NCI-H1105 (cell line): ENCODE results near the gene CARM1.
A peak's percentile ranks its signal among the peaks of the same experiment; 100 is the strongest.
"Not testable (repeated sequence)": the region's sequence is repeated elsewhere in the genome, so short reads cannot be mapped to it uniquely, and the experiment has no call there.

Source experiments
- DNase-seq: peaks from one replicate; lab custom pipeline; 2025; lab: John Stamatoyannopoulos, UW

CARM1 gene

DNA sequence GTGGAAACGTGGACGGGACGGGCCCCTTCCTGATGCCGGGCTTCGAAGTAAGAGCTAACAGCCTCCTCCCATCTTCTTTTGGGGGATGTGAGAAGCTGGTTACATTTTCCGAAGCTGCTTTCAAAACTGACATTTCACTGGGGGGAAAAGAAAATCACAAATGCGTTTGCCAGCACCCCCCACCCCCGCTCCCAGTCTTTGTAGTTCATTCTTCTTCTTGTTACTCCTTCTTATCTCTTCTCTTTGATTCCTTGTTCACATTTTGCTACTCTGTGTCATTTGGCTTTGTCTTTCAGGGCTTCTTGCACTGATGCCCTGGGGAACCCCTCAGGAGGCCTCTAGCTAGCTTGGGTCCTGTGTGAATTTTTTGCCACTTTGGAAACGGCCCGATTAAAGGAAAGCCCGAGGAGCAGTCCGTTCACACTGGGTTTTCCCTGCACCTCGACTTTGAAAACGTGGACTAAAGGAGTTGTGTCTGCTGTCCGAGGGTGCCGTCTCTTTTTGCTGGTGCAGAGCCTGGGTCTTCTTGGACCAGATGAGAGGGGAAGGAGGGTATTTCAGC, 1.3 kb downstream of the CARM1 start:
- DNase-seq, result no peak

DNA sequence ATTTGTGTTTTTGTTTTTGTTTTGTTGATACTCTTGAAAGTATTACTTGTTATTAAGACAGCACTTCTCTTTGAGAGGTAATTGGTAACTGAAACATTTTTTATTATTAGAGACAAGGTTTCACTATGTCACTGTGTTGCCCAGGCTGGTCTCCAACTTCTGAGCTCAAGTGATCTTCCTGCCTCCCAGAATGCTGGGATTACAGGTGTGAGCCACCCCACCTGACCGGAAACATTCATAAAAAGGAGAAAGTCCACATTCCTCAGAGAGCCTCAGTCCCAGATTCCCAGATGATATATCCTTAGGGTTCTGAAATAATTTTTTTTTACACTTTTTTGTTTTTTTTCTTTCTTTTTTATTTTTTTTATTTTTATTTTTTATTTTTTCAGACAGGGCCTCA, 2.7 kb downstream of the CARM1 start:
- DNase-seq, result no peak

- no peak for DNase-seq
These were observed 5.3 kb downstream of the CARM1 start for GRCh38 chr19:10876459-10877240.

- not testable (repeated sequence) for DNase-seq
These were observed 6.3 kb downstream of the CARM1 start for GRCh38 chr19:10877608-10878007.

- DNase-seq, result no peak
These were observed 6.9 kb downstream of the CARM1 start for GRCh38 chr19:10878253-10878652.

DNA sequence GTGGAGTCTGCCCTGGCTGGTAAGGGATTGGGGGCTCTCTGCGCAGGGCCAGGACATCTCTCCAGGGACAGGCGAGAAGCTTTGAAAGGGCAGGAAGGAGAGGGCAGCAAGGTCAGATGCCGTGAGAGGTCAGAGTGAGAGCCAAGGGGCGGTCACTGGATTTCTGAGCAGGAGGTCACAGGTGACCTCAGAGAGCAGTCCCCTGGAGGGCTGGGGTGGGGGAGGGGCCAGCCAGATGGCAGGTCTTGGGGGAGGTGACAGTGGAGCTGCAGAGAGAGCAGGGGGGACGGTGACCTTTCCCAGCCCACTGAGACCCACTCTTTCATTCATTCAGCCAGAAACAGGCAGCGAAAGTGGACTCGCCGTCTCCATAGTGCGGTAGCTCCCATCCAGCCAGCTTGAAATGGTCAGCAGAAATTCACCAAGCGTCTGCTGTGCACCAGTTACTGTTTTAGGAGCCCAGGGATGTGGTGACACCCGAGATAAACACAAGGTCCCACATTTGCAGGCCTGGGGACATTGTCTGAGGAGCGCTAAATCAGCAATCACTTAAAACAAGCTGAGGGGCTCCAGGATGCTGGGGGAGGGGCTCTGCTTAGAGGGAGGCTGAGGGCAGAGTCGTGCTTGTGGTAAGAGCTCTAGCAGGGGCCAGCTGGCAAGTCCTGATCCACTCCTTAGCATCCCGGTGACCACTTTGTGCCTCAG, 10.2 kb downstream of the CARM1 start:
- DNase-seq, result no peak

- no peak for DNase-seq
These were observed 10.7 kb downstream of the CARM1 start for GRCh38 chr19:10882108-10882457.

DNA sequence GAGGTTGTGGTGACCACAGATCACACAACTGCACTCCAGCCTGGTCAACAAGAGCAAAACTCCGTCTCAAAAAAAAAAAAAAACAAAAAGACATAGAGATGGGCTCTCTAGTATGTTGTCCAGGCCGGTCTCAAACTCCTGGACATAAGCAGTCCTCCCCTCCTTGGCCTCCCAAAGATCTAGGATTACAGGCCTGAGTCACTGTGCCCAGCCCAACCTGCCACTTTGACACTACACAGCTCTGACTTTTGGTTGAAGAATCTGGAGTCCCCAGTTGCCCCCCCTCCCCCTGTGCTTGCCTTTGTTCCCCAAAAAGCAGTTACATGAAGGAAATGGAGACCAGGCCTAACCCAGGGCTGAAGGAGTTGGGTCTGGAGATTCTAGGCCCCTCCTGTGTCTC, 12.9 kb downstream of the CARM1 start:
- no peak for DNase-seq

GRCh38 chr19:10885201-10886169, 14.1 kb downstream of the CARM1 start:
- DNase-seq, result no peak

GRCh38 chr19:10887616-10888367, 16.4 kb downstream of the CARM1 start:
- DNase-seq, result no peak

DNA sequence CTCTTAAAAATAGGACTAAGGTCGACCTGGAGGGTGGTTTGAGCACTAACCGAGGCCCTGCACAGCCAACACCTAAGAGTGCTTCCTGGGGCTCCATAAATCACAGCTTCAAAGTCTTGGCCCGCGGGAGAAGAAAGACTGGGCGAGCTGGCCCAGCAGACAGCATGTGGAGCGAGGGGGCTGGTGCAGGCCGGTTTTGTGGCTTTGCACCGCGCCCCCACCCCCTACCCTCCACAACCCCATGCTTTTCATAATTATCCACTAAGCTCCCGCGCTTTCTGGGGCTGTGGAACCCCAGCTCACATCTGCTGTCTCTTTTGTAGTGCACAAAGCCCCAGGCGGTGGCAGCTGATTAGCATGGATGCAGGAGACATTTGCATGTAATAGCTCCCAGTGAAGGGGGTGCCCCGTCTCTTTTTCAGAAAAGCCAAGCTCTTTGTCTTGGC, 17.1 kb downstream of the CARM1 start:
- DNase-seq, result no peak

DNA sequence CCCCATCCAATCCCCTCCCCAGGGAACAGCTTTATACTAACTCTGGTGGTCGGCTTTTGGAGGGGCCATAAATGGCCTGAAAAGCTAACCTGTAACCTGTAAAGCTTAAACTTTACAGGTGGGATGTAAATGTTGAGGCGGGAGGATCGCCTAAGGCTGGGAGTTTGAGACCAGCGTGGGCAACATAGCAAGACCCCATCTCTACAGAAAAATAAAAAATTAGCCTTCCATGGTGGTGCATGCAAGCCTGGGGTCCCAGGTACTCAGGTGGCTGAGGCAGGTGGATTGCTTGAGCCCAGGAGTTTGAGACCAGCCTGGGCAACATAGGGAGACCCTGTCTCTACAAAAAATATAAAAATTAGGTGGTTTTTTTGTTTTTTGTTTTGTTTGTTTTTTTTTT, 18.5 kb downstream of the CARM1 start:
- no peak for DNase-seq

- DNase-seq, result no peak
These were observed 20.2 kb downstream of the CARM1 start for GRCh38 chr19:10891405-10892086.

DNA sequence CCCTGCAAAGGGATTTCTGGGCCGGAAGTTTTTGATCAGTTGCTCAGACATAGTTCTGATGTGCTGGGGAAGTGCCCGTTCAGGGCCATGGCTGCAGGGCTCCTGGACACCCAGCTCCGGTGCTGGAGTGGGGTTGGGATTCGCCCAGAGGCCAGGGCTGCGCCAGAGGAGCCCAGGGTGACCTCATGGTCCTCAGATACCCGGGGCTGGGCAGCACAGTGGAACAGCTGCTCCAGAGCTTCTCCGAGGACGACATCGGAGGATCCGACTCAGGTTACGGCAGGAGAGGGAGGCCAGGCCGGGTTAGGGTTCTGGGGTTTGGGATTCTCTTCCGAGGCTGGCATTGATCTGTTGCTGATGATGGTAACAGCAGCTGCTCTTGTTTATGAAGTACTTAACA, 20.9 kb downstream of the CARM1 start:
- no peak for DNase-seq

DNA sequence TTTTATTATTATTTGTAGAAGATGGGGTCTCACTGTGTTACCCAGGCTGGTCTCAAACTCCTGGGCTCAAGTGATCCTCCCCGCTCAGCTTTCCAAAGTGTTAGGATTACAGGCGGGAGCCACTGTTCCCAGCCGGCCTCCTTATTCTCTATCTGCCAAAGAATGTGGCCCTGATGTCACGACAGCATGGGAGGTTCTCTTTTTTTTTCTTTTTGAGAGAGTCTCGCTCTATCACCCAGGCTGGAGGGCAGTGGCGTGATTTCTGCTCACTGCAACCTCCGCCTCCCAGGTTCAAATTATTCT, 23.5 kb downstream of the CARM1 start:
- no peak for DNase-seq

GRCh38 chr19:10895363-10895762, 24.0 kb downstream of the CARM1 start:
- no peak for DNase-seq

DNA sequence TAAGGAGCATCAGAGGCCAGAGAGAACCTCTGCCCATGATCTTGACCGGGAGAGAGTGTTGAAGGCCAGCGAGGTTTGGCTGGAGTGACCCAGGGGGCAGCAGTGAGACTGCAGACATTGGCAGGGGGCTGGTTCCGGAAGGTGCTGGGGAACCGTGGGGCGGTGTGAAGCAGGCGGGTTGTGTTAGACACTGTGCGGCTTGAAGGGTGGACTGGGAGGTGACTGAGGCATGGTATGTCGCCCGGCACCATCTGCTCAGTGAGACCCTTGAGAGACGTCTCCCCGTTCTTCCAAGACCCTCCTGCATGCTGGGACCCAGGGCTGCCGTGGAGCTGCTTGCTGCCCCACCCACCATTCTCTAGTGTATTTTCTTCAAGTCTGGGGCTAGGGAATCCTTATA, 24.6 kb downstream of the CARM1 start:
- DNase-seq, result no peak

GRCh38 chr19:10896851-10897526, 25.6 kb downstream of the CARM1 start:
- no peak for DNase-seq

DNA sequence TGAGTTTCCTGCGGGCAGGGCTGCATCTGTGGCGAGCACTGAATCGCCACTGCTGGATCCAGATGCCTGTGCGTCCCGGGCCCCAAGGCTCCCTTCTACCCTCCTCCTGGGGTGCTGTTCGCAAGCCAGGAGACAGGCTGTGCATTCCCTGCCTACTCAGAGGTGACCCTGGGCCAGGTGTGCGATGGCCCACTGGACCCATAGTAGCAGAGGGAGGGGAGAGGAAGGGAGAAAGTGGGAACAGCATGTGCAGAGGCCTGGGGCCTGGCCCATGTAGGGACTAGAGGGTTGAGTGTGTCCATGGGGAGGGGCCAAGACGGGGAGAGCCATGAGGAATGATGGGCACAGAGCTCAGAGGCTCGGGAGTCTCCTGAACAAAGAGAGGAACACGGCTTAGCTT, 27.3 kb downstream of the CARM1 start:
- no peak for DNase-seq

DNA sequence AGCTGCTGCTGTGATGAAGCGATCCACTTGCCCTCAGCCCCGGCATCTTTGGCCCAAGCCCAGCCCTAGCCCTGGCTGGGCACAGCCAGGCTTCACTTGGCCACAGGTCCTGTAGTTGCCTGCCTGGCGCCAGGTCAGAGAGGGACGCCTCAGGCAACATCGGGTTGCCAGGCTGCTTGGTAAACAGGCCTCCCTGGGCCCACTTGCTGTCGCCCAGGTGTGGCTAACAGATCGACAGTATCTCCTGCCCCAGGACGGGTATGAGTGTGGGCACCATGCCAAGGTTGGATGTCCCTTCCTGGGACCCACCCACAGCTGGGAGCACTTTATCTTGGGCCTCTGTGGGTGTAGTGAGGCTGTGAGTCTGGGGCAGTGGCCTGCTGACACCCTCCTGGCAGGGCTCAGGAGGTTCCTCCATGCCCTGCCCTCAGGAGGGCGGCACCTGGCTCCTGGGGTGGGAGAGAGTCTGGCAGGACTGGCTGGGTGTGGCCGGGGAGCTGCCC, 27.8 kb downstream of the CARM1 start:
- DNase-seq, result peak; percentile 14
